AG09319 (cell line): ENCODE data around the gene ATG10.

Experiments
- DNase-seq: peaks from one replicate; pipeline ENCODE4 v3.0.0-alpha.2; 2010; ENCODE audit warnings: low read depth; ENCODE audit errors: extremely low read depth
- TF ChIP-seq, protein P1 (sequence below): IDR thresholded peaks from 2 replicates; pipeline ENCODE4 v1.5.1; 2011; ENCODE audit warnings: low read depth, mild to moderate bottlenecking, inconsistent platforms, low read length, moderate library complexity

Gene ATG10

DNA sequence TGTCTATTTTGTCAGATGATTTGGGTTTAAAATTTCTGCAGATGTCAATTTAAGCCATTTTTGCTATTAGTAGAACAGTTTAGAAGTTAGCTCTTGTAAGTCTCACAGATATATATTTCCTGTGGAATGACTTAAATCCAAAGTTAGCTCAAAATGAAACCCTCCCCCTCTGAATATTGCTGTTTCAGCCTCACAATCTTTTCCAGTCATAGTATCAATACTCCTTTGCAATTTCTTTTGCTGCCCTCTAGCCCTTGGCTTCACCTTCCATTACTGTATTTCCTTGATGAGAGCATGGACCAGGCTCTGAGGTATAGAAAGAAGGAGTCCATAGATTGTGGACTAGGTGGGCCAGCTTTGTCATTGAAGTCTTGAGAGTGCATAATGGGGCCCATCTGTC, 124.4 kb downstream of the ATG10 start:
- DNase-seq = no peak
- TF ChIP-seq, protein P1, sequence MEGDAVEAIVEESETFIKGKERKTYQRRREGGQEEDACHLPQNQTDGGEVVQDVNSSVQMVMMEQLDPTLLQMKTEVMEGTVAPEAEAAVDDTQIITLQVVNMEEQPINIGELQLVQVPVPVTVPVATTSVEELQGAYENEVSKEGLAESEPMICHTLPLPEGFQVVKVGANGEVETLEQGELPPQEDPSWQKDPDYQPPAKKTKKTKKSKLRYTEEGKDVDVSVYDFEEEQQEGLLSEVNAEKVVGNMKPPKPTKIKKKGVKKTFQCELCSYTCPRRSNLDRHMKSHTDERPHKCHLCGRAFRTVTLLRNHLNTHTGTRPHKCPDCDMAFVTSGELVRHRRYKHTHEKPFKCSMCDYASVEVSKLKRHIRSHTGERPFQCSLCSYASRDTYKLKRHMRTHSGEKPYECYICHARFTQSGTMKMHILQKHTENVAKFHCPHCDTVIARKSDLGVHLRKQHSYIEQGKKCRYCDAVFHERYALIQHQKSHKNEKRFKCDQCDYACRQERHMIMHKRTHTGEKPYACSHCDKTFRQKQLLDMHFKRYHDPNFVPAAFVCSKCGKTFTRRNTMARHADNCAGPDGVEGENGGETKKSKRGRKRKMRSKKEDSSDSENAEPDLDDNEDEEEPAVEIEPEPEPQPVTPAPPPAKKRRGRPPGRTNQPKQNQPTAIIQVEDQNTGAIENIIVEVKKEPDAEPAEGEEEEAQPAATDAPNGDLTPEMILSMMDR = no peak

GRCh38 chr5:82100303-82101077, 128.7 kb downstream of the ATG10 start:
- TF ChIP-seq, protein P1 = no peak
- DNase-seq = no peak

GRCh38 chr5:82104872-82105271, 133.0 kb downstream of the ATG10 start:
- no peak for DNase-seq
- TF ChIP-seq, protein P1 = no peak

- TF ChIP-seq, protein P1 = no peak
- DNase-seq = no peak
Observed at GRCh38 chr5:82105457-82105856, 133.6 kb downstream of the ATG10 start.

DNA sequence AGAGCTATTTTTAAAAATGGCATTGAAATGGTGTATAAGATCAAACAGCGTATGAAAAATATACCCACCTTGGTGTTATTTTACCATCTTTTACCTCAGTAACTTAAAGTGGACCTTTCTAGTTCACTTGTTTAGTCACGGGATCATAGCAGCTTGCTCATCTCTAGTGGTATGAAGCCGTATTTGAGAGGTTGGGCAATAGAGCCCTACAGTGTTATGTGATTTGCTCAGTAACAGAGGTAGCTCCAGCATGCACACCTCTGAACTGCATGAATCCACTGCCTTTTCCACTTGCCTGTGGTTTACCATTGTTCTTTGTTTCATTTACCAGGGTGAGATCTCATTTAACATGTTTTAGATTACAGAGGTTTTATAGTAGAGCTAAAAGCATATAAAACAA, 134.4 kb downstream of the ATG10 start:
- DNase-seq = no peak
- TF ChIP-seq, protein P1 = no peak

DNA sequence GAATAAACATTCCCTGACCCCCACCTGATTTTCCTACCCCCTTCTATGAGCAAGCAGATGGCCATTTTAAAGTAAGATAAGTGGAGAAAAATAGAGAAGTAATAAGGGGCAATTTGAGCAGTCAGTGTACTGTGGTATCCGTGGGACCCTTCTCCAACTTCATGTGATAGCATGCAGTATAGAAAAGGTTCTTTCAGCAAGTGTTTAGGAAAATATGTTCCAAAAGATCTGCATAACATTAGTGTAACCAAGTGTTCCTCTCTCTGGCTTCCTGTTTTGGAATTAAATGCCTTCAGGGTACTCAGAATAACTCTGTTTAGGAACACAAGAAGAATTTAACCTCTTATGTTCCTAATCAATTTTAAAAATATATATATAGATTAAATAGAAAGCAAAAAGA, 134.9 kb downstream of the ATG10 start:
- TF ChIP-seq, protein P1 = no peak
- DNase-seq = no peak

- TF ChIP-seq, protein P1 = peak; percentile 52
- DNase-seq = peak; percentile 10
Observed at GRCh38 chr5:82107267-82107666, 135.4 kb downstream of the ATG10 start.
